GM18505 (cell line): ENCODE measurements around the gene ASIC1.
"Not testable (repeated sequence)": the region's sequence is repeated elsewhere in the genome, so short reads cannot be mapped to it uniquely, and the experiment has no call there.

Experiments
- ATAC-seq: cut with Tn5 transposase; IDR thresholded peaks from one replicate; pipeline ENCODE4 v1.9.1; 2021; ENCODE audit not compliant: unreplicated experiment
- POLR2A ChIP-seq: IDR thresholded peaks from 4 replicates; pipeline ENCODE4 v1.6.1; 2011; ENCODE audit warnings: borderline replicate concordance; ENCODE audit not compliant: insufficient read depth, insufficient read length; ENCODE audit errors: extremely low read depth

Gene ASIC1

DNA sequence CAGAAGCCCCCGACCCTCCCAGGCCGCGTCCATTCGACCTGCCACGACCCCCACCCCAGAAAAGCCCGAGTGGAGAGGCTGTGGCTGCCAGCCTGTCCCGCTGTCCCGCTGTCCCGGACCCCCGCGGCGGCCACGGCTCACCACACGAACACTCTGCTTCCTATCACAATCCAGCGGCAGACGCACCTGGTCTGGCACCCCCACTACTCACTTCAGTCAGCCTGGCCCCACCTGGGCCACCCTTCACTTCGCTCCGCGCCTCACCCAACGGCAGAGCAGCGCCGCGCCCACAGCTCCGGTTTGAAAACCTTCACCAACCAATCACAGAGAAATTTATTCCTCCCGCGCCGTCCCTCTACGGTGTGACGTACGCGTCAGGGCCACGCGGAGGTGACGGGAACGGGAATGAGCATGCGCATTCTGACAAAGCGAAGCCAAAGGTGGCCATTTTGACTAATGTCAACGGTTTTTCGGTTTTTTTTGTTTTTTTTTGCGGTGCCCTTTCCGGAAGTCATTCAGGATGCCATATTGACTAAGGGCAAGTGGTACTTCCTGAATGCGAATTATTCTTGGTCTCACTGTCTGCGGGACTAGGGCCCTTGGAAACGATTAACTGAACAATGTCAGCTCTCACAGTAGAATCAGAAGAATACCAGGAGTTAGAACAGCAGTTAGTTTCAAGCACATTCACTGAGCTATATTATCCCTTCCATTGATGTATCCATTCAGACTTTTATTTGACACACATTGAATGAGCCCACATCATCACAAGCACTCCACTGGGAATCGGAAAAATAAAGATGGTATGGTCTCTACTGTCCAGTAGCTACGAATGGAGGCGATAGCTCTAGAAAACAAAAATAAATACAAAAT lies 32.0 kb upstream of the ASIC1 start, which contains the start of gene RACGAP1:
Gene RACGAP1, minus strand, starts transcription at position 308 of the 873 bp plus-strand sequence. CDS start 8,779 bp downstream, outside the sequence.
- TF ChIP-seq POLR2A = peak; percentile 74
- peak; percentile 96 for ATAC-seq

DNA sequence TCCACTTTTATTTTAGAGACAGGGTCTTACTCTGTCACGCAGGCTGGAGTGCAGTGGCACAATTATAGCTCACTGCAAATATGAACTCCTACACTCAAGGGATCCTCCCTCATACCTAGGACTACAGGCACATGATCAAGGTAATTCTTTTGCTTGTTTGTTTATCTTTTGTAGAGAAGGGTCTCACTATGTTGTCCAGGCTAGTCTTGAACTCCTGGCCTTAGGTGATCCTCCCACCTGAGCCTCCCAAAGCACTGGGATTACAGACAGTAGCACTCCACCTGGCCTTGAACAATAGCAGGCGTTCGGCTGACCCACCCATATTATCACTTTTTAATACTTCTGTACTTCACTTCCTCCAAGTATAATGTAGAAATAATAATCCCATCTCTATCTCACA lies 30.7 kb upstream of the ASIC1 start:
- no peak for ATAC-seq
- TF ChIP-seq POLR2A = no peak

DNA sequence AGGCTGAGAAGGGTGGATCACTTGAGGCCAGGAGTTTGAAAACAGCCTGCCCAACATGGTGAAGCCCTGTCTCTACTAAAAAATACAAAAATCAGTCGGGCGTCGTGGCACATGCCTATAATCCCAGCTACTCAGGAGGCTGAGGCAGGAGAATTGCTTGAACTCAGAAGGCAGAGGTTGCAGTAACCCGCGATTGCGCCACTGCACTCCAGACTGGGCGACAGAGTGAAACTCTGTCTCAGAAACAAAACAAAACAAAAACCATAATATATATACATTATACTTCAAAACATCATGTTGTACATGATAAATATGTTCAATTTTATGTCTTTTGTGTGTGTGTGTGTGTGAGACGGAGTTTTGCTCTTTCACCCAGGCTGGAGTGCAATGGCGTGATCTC lies 26.9 kb upstream of the ASIC1 start:
- not testable (repeated sequence) for ATAC-seq

DNA sequence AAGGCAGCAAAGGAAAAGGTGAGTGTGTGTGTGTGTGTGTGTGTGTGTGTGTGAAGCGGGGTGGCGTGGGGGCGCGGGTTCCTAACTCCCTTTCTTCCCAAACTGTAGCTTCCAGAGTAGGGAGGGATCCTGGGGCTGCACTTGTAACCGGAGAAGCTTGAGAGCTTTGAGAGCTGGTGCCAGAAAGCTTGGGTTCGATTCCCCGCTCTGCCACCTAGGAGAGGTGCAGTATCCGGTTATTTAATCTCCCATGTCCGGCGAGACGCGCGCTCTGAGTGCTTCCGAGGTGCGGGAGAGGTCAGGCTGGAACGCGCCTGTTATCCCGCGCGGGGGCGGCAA lies 24.9 kb upstream of the ASIC1 start:
- ATAC-seq = no peak
- TF ChIP-seq POLR2A = no peak

DNA sequence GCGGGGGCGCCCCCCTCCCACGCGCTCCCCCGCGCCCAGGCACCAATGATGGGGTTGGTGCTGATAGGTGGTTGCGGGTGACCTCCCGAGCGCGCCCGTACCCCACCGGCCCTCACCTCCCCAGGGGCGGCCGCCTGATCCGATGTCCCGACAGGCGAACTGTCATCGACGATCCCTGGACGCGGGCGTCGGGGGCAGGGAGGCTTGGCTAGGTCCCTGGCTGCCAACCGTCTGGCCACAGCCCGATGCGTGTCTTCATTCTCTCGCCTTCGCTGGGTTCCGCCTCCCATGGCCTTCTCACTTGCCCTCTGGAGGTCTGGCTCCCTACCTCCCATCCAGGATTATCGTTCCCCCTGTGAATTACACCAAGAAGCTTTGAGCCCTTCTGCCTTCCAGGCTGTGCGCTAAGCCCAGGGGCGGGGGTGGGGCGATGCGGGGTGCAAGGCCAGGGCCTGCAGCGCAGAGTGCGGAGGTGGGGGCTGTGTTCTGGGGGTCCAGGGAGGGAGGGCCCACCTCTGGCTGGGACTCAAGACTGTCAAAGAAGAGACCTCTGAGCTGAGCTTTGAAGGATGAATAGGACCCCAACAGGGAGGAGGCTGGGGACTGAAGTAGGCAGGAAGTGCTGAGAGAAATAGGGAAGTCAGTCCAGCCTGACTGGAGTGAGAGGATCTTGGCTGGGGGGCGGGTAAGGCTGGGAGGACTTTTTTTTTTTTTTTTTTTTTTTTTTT lies 24.4 kb upstream of the ASIC1 start:
- ATAC-seq = no peak
- no peak for TF ChIP-seq POLR2A

DNA sequence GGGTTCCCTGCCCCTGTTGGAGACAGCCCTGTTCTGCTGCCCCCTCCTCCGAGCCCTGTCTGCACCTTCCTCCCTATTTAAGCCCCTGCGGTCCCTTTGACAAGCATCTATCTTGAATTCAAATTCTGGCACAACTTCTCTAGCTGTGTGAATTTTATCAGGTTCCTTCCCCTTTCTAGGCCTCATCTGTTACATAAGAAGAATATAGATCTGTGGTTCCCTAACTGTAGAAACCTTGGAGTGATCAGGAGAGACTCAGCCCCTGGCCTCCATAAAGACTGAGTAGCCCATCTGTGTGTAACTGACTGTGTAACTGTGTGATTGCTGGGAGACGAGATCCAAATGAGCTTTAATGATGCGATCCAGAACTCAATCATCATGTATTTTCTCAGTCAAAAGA lies 19.1 kb upstream of the ASIC1 start:
- no peak for TF ChIP-seq POLR2A
- no peak for ATAC-seq

DNA sequence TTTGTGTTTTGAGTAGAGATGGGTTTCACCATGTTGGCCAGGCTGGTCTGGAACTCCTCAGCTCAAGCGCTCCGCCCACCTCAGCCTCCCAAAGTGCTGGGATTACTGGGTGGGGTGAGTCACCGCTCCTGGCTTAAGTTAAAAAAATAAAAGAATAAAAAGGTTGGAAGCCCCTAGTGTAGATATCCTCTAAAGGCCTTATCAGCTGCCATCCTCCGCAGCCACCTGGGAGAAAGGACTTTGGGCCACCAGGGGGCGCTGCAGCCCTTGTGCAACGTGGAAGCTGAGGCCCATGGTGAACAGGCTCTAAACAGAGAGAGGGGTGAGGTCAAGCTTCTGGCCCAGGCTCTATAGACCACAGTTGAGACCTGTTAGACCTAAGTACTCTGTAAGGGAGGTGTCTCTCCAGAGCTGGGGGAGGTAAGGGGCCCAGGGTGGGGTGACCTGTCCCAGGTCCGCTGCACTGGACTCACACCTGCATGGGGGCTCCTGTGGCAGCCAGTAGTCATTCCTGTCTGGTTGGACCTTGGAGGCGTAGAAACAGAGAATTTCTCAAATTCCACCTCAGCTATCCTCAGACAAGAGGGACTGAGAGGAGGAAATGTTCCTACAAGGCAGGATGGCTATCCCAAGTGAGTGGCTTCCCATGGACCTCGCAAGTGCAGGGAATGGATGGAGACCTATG lies 18.1 kb upstream of the ASIC1 start:
- no peak for ATAC-seq

DNA sequence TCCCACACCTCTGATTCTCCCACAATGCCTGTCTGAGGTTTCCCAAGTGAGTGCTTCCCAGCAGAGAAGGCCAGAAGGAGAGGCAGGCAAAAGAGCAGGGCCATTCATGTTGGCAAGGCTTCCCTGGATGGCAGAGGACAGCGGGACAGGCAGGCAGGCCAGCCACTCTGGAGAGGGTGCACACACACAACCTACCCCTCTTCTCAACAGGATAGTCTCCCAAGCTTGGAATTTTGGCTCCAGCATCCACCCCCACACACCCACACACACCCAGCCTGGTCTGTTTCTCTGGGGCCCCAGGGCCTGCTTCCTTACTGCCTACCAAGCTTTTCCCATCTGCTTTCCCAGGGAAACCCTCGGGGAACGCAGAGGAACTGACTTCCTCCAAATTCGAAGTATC lies 16.7 kb upstream of the ASIC1 start:
- ATAC-seq = no peak
- no peak for TF ChIP-seq POLR2A

More for the DNA sequence above, 18.1 kb upstream of the ASIC1 start:
- no peak for TF ChIP-seq POLR2A

DNA sequence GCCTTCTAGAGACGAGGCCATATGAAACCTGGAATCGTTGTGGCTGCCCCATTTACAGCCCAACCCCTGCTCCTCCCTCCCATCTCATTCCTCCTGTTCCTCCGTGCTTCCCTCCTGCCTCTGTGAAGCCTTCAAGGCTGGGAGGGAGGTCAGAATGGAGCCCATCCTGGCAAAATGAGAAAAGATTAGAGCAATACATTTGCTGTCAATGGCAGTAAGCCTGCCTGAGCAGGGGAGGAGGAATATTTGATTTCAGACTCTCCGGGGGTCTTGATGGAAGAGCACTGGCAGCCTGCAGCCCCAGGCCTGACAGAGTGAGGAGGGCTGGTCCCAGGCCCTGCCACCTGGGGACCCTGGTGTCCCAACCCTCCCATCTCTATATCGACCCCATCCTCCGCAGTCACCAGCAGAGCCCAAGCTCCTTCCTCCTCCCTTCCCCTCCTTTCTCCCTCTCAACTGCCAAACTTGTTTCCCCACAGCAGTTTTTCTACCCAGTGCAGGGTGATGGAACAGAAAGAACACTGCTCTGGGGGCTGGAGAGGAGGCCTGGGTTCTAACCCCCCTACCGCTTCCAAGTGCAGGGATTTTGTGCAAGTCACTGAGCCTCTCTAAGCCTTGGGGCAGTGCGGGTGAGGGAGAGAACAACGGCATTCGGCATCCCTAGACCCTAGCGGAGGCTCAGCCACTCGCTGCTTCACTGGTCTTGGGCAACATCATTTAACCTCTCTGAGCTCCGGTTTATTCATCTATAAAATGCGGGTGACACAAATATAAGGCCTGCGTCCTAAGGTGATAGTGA lies 16.1 kb upstream of the ASIC1 start:
- no peak for TF ChIP-seq POLR2A
- no peak for ATAC-seq

DNA sequence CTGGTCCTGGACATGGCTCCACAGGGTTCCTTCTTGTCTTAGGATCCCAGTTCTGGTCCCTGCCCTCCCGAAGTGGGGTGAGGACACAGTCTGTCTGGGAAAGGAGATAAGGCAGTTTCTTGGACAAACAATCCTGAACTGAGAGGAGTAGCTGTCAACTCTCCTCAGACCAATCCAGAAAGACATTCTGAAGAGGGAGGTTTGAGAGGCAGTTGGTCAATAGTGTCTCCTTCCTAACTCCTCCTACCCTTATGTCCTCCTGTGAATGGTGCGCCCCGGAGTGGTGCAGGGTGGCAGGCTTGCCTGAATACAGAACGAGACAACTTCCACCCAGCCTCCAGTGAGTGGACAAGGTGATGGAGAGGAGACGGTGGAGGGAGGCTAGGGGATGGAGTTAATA lies 15.4 kb upstream of the ASIC1 start:
- TF ChIP-seq POLR2A = no peak
- ATAC-seq = no peak

DNA sequence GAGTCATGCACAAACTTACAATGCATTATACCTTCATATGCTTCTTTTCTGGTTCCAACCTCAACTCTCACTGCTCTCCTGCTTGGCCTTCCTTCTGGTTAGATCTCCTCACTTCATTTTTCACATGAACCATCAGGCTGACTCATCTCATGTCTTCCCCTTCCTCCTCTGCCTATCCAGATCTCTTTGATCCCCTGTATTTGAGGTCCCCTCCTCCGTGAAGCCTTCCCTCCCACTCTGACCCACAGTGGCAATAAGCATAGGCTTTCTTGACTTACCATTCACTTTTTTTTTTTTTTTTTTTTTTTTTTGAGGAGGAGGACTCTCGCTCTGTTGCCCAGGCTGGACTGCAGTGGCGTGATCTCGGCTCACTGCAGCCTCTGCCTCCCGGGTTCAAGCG lies 14.7 kb upstream of the ASIC1 start:
- TF ChIP-seq POLR2A = no peak
- no peak for ATAC-seq

DNA sequence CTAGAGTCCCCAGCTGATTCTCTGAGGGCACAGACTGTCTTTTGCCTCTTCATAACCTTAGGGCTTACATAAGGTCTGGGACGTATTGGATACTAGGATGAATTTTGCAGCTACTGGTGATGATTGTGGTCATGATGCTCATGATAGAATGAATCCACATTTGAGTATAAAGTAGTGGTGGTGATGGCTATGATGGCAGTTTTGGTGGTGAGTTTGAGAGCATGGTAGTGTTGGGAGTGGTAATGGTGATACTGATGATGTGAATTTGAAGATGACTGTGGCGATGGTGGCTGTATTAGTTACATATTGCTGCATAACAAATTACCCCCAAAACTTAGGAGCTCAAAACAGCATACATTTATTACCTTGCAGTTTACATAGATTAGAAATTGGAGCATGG lies 14.1 kb upstream of the ASIC1 start:
- TF ChIP-seq POLR2A = no peak
- no peak for ATAC-seq

DNA sequence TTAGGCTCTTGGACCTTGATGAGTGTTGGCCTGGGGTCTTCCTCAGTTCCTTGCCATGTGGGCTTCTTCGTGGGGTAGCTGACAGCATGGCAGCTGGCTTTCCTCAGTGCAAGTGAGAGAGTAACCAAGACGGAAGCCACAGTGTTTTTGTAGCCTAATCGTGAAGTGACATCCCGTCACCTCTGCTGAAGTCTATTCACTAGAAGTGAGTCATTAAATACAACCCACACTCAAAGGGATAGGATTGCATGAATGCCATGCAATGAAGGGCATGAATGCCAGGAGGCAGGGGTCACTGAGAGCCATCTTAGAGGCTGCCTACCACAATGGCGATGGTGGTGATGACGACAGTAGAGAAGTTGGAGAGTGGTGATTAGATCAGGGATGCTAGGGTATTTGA lies 13.5 kb upstream of the ASIC1 start:
- no peak for ATAC-seq
- TF ChIP-seq POLR2A = no peak

DNA sequence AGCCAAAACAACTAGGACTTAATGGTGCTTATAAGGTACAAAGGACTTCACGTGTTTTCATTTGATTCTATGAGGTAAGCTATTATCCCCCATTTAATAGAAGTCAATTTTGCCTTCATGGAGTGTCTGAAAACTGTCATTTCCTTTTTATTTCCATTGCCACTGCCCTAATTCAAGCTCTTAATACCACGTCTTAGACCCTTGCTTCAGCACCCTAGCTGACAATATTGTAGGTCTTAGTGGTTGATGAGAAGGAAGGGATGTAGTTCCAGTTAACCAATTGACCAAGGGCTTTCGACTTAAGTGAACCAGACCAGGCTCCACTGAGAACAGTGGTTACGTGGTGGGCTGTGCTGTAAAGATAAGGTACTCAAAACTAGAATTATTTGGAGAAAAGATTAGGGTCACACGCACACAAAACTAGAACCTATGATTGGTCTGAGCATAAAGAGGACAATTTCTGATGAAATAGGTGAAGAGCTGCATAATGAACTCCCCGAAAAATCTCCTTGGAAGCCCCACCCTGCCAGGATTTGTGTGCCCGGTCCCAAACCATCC lies 9.6 kb upstream of the ASIC1 start:
- no peak for ATAC-seq
- TF ChIP-seq POLR2A = no peak
